T-cell (primary cell): ENCODE measurements around the gene HNRNPA3. TPM values are rescaled to one million over a fixed set of nuclear protein-coding genes. Genes with fewer than 3 reads are reported as not detected.

Experiments
- ATAC-seq, 4 experiments: fragments of 200-7000 bp in 3 of 4; fragments of 150-1000 bp in 1 of 4; cut with Tn5 transposase; replicated peaks in 1 of 4; 1 replicate in 3 of 4; 2 replicates in 1 of 4; pipeline ENCODE4 v1.10.0; 2021; ENCODE audit warnings: moderate library complexity in 3 of 4, mild to moderate bottlenecking in 2 of 4, moderate number of reproducible peaks in 1 of 4
- CTCF ChIA-PET, 2 donors: fragments of 300-600 bp; sonication (Branson Sonifier 250); formaldehyde crosslinking; loops; one replicate each; lab custom pipeline; 2022; ENCODE audit warnings: antibody characterized with exemption in 2 of 2; lab: Charles Lee
- POLR2A ChIA-PET, 2 donors: fragments of 300-600 bp; sonication (Branson Sonifier 250); formaldehyde crosslinking; loops; one replicate each; lab custom pipeline; 2022; ENCODE audit warnings: antibody characterized with exemption in 2 of 2; lab: Charles Lee
- DNase-seq, 35 experiments: peaks; one replicate each; pipeline versions ENCODE4 v3.0.0 to v3.0.0-alpha.2; 2013 to 2023
- H3K27ac ChIP-seq: one replicate; pipeline ENCODE4 v1.5.1; 2013; ENCODE audit warnings: low read length
- H3K27me3 ChIP-seq, 2 experiments: replicated peaks in 1 of 2; 1 replicate in 1 of 2; 2 replicates in 1 of 2; pipeline versions ENCODE4 v1.6.1 to v1.7.0; 2013; ENCODE audit warnings: low read length in 1 of 2, mixed read lengths in 1 of 2; ENCODE audit not compliant: control insufficient read depth in 2 of 2, insufficient read depth in 2 of 2; ENCODE audit errors: extremely low read depth in 1 of 2
- H3K36me3 ChIP-seq, 2 donors: 1 replicate in 1 of 2; 2 replicates in 1 of 2; pipeline versions ENCODE4 v1.6.1 to v1.7.0; 2013; ENCODE audit warnings: low read length in 1 of 2; ENCODE audit not compliant: control insufficient read depth in 2 of 2, insufficient read depth in 1 of 2; ENCODE audit errors: extremely low read depth in 1 of 2
- H3K4me1 ChIP-seq, 2 experiments: 1 replicate in 1 of 2; 2 replicates in 1 of 2; pipeline versions ENCODE4 v1.6.1 to v1.7.0; 2013; ENCODE audit warnings: low read length in 2 of 2, mixed read lengths in 1 of 2; ENCODE audit not compliant: insufficient read depth in 2 of 2, control insufficient read depth in 1 of 2; ENCODE audit errors: extremely low read depth in 1 of 2
- H3K4me3 ChIP-seq, 2 donors: 1 replicate in 1 of 2; 2 replicates in 1 of 2; pipeline versions ENCODE4 v1.5.1 to v1.7.0; 2013; ENCODE audit warnings: mild to moderate bottlenecking in 2 of 2, low read length in 1 of 2, moderate library complexity in 1 of 2; ENCODE audit not compliant: control insufficient read depth in 1 of 2; ENCODE audit errors: extremely low read depth in 1 of 2
- H3K9me3 ChIP-seq: 2 replicates; pipeline ENCODE4 v1.7.0; 2013
- H3K27ac Mint-ChIP-seq, 2 donors: one replicate each; pipeline ENCODE4 v1.8.0; 2020 to 2021; ENCODE audit warnings: mild to moderate bottlenecking in 2 of 2, mixed read lengths in 2 of 2
- H3K27me3 Mint-ChIP-seq, 2 donors: one replicate each; pipeline ENCODE4 v1.8.0; 2021 to 2022; ENCODE audit warnings: mixed read lengths in 2 of 2
- H3K36me3 Mint-ChIP-seq: one replicate; pipeline ENCODE4 v1.8.0; 2021; ENCODE audit warnings: mixed read lengths
- H3K4me1 Mint-ChIP-seq, 3 donors: one replicate each; pipeline ENCODE4 v1.8.0; 2020 to 2022; ENCODE audit warnings: mixed read lengths in 3 of 3, mild to moderate bottlenecking in 1 of 3
- H3K4me3 Mint-ChIP-seq, 3 donors: one replicate each; pipeline ENCODE4 v1.8.0; 2020 to 2022; ENCODE audit warnings: mild to moderate bottlenecking in 3 of 3, mixed read lengths in 3 of 3, moderate library complexity in 3 of 3
- H3K9me3 Mint-ChIP-seq, 3 donors: one replicate each; pipeline ENCODE4 v1.8.0; 2020 to 2022; ENCODE audit warnings: mixed read lengths in 3 of 3
- WGBS: methylation state at CpG from one replicate; pipeline ENCODE4 v1.1.5; 2013; ENCODE audit warnings: missing lambda C conversion rate; ENCODE audit not compliant: insufficient coverage; 5-methylcytosine and 5-hydroxymethylcytosine counted together
- total RNA-seq, 35 experiments: library from RNA in 6 of 35; stranded (reverse) in 6 of 35; fragments of 120-200 nt in 1 of 35; gene quantifications; one replicate each; pipeline versions ENCODE4 v1.2.1 to v1.2.4 and lab custom pipeline; 2013 to 2026

Gene HNRNPA3
- total RNA-seq, 5 donors from 2014 or later (not counting 1 experiment from before 2014, with no cell fraction given), result 134 to 220 (median 151) TPM

DNA sequence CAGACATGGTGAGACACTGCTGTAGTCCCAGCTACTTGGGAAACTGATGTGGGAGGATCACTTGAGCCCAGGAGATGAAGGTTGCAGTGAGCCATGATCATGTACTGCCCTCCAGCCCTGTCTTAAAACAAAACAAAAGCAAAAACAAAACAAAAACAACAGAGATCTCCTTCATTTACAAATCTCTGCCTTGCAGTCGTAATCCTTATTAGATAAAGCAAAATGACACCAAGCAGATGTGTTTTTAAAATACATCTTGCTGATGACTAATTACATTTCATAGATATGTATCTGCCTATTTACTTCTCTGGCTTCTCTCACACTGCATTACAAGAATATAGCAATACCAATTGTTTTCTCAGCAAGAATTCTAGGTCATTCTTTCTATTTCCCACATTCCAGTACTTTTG lies 29.1 kb downstream of the HNRNPA3 start:
- CTCF ChIA-PET, result interaction anchor here (1.1 to 3.4 kb wide), 3 partner anchors 22 to 68 kb away, joined by 4 to 38 read pairs (median 4); partner anchors contain the start of gene NFE2L2 (in 2 of the 2)
- Mint-ChIP-seq H3K27ac (peak overlapping the region; percentile 85 to 88), H3K36me3 (peaks cover 15% of the 10 kb centered on the region), H3K4me3 (peak overlapping the region in 2 of 3 donors; percentile 26 to 60), H3K4me1 (peaks cover 87 to 98% (median 88%) of the 10 kb centered on the region in 3 donors), H3K27me3 (no peaks in the 10 kb centered on the region), H3K9me3 (no peaks in the 10 kb centered on the region)
- H3K27ac ChIP-seq, result peak overlapping the region; percentile 72
- no CpG with 5 or more reads among the region's 1 CpG for WGBS
- ATAC-seq (no peak), DNase-seq (no peak)
- no peaks in the 10 kb centered on the region for H3K9me3 ChIP-seq
- POLR2A ChIA-PET, result interaction anchor here (0.9 to 3.8 kb wide), 2 partner anchors 23 kb away, joined by 4 to 51 read pairs; partner anchors contain the start of gene NFE2L2 (in 2 of the 2)
- H3K4me3 ChIP-seq, result no peak overlapping the region
- H3K27me3 ChIP-seq, result no peaks in the 10 kb centered on the region
- H3K36me3 ChIP-seq, result no peaks in the 10 kb centered on the region
- H3K4me1 ChIP-seq, result peaks cover 40 to 45% of the 10 kb centered on the region in 2 experiments

DNA sequence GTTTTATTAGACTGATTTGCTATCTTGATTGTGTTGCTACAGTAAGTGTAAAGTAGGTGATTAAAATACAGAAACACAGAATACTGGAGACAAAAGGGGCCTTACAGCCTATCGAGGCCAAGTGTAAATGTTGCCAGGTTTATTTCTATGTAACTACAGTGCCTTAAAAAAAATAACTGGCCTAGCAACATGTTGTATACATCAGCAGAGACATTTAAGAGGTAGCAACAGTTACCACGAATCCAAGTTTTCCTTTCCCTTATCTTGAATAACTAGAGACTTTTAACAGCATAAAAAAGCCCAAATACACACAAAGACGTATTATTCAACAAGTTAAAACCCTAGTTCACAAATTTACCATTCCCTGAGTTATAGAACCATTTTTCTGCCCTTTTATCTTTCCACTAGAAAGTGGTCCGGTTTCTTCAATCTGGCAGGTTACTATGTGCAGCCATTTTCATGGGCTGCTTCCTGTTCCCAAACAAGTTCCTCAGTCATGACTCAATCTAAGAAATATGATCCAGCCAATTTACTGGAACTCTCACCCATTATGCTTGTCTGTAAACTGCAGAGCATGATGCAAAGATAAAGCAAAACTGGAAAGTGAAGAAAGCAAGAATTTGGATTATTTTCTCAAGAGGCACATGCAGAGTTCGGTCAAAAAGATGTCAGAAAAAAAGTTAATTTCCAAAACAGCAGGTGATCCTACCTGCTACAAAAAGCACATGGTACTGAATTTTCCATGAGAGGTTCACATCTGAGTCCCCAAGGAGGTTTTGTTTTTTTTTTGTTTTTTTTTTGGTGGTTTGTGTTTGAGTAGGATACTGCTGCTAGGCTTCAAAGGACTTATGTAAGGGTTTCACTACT lies 29.8 kb downstream of the HNRNPA3 start:
- no peak overlapping the region for H3K4me3 ChIP-seq
- H3K36me3 Mint-ChIP-seq, result peaks cover 15% of the 10 kb centered on the region
- no peaks in the 10 kb centered on the region for H3K9me3 Mint-ChIP-seq

DNA sequence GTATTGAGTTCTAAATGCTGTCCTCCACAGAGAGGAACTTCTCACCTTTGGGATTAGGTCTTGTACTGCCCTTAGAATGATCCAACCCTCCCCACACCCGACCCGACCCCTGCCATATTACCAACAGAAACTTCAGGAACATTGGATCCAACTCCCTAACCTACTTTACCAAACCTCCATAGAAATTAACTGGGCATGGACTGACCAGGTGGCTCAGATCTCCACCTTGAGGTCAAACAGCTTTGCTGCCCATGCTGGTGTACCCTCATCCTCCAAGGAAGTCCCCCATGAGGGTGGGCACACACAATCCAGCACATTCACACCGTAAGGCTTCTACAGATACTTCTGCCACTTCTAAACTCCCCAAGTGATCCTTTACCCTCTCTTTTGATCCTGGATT lies 30.5 kb downstream of the HNRNPA3 start:
- Histone ChIP-seq H3K27me3 (no peaks in the 10 kb centered on the region), H3K9me3 (no peaks in the 10 kb centered on the region), H3K27ac (peak overlapping the region; percentile 72), H3K4me1 (peaks cover 41 to 50% of the 10 kb centered on the region in 2 experiments), H3K36me3 (peaks cover 0 to 2% of the 10 kb centered on the region in 2 donors), H3K4me3 (no peak overlapping the region)
- no peaks in the 10 kb centered on the region for H3K9me3 Mint-ChIP-seq
- 100% methylated on average over 2 of the region's 3 CpGs for WGBS
- H3K36me3 Mint-ChIP-seq, result peaks cover 15% of the 10 kb centered on the region
- peaks cover 92 to 98% (median 93%) of the 10 kb centered on the region in 3 donors for H3K4me1 Mint-ChIP-seq
- POLR2A ChIA-PET, result interaction anchor here (1.0 to 1.2 kb wide), 3 partner anchors 14 to 22 kb away, joined by 3 to 9 read pairs (median 4); partner anchors contain the start of gene NFE2L2 (in 1 of the 2)
- ATAC-seq, result no peak
- no peak for DNase-seq
- H3K27ac Mint-ChIP-seq, result peak overlapping the region; percentile 85 to 88
- CTCF ChIA-PET, result interaction anchor here (0.6 to 1.4 kb wide), 3 partner anchors 10 to 20 kb away, joined by 3 to 6 read pairs (median 4); no protein-coding TSS in a partner anchor
- peak overlapping the region; percentile 26 to 60 (median 42) for H3K4me3 Mint-ChIP-seq
- H3K27me3 Mint-ChIP-seq, result no peaks in the 10 kb centered on the region

More for the DNA sequence above, 29.8 kb downstream of the HNRNPA3 start:
- 76% methylated on average over 3 of the region's 5 CpGs for WGBS
- peaks cover 90 to 99% (median 91%) of the 10 kb centered on the region in 3 donors for H3K4me1 Mint-ChIP-seq
- Histone ChIP-seq H3K9me3 (no peaks in the 10 kb centered on the region), H3K27ac (peak overlapping the region; percentile 72), H3K36me3 (no peaks in the 10 kb centered on the region), H3K27me3 (no peaks in the 10 kb centered on the region), H3K4me1 (peaks cover 41 to 44% of the 10 kb centered on the region in 2 experiments)
- DNase-seq (no peak), ATAC-seq (peak in 1 of 4 experiments; percentile 24)
- peak overlapping the region; percentile 85 to 88 for H3K27ac Mint-ChIP-seq
- no peaks in the 10 kb centered on the region for H3K27me3 Mint-ChIP-seq
- POLR2A ChIA-PET, result interaction anchor here in 1 of 2 donors (1.2 kb wide), 1 partner anchor 15 kb away, joined by 3 read pairs; no protein-coding TSS in a partner anchor
- CTCF ChIA-PET, result no interaction called here
- H3K4me3 Mint-ChIP-seq, result peak overlapping the region; percentile 26 to 60 (median 42)

DNA sequence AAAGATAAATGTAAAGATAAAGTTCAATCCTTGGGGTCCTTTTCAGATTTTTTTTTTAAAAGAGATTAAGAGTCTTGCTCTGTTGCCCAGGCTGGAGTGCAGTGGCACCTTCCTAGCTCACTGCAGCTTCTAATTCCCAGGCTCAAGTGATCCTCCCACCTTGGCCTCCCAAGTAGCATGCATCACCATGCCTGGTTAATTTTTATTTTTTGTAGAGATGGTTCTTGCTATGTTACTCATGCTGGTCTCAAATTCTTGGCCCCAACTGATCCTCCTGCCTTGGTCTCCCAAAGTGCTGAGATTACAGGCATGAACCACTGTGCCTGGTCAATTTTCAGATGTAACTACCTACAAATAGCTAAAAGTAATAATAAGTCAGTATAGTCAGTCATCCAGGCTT lies 30.9 kb downstream of the HNRNPA3 start:
- Mint-ChIP-seq H3K36me3 (peaks cover 15% of the 10 kb centered on the region), H3K27ac (peak overlapping the region; percentile 85 to 88), H3K4me1 (peaks cover 91 to 96% (median 92%) of the 10 kb centered on the region in 3 donors), H3K27me3 (no peaks in the 10 kb centered on the region), H3K9me3 (no peaks in the 10 kb centered on the region), H3K4me3 (peak overlapping the region; percentile 26 to 60 (median 42))
- no peak for ATAC-seq
- Histone ChIP-seq H3K27me3 (no peaks in the 10 kb centered on the region), H3K36me3 (peaks cover 0 to 2% of the 10 kb centered on the region in 2 donors), H3K27ac (peak overlapping the region; percentile 72), H3K4me1 (peaks cover 41 to 53% of the 10 kb centered on the region in 2 experiments), H3K4me3 (no peak overlapping the region), H3K9me3 (no peaks in the 10 kb centered on the region)
- CTCF ChIA-PET, result interaction anchor here (0.6 to 1.4 kb wide), 5 partner anchors 9 to 49 kb away, joined by 3 to 6 read pairs (median 4); no protein-coding TSS in a partner anchor
- no peak for DNase-seq
- POLR2A ChIA-PET, result interaction anchor here (0.6 to 1.2 kb wide), 6 partner anchors 13 to 48 kb away, joined by 3 to 9 read pairs (median 4); partner anchors contain the start of gene NFE2L2 (in 1 of the 2)

DNA sequence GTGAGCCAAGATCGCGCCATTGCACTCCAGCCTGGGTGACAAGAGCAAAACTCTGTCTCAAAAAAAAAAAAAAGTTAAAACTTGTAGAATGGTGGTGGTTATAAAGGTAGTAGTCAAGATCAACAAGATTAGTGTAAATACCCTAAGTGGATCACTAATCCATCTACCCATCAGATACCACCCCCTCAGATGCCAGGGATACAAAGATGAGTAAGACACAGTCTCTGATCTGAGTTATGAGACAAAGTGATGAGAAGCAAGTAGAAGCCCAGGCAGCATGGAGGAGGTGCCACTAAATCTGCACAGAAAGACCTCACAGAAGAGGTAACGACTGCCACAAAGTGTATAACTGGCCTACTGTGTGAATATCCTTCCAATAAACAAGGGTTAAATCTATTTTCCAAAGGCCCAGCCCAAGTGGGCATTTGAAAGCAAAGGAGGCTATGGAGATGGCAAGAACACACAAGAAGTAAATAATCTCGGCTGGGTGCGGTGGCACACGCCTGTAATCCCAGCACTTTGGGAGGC lies 31.7 kb downstream of the HNRNPA3 start:
- Histone ChIP-seq H3K4me1 (peaks cover 38 to 54% of the 10 kb centered on the region in 2 experiments), H3K36me3 (peaks cover 0 to 2% of the 10 kb centered on the region in 2 donors), H3K27ac (no peak overlapping the region), H3K9me3 (no peaks in the 10 kb centered on the region), H3K4me3 (no peak overlapping the region), H3K27me3 (no peaks in the 10 kb centered on the region)
- Mint-ChIP-seq H3K27ac (peak overlapping the region in 1 of 2 donors; percentile 23), H3K36me3 (peaks cover 18% of the 10 kb centered on the region), H3K27me3 (no peaks in the 10 kb centered on the region), H3K4me3 (peak overlapping the region in 1 of 3 donors; percentile 0), H3K9me3 (no peaks in the 10 kb centered on the region), H3K4me1 (peaks cover 89 to 92% (median 90%) of the 10 kb centered on the region in 3 donors)
- ChIA-PET CTCF (interaction anchor here (0.6 to 1.4 kb wide), 3 partner anchors 12 to 50 kb away, joined by 3 to 6 read pairs (median 5); no protein-coding TSS in a partner anchor), POLR2A (interaction anchor here (0.6 to 1.2 kb wide), 4 partner anchors 19 to 164 kb away, joined by 4 to 9 read pairs (median 4); partner anchors contain the start of gene NFE2L2 (in 1 of the 2))
- 100% methylated on average over 3 of the region's 6 CpGs for WGBS
- ATAC-seq, result no peak
- no peak for DNase-seq
